Lower leg skin (tissue), 4 donors: Measurements from ENCODE around the gene EFCAB9. TPM values are rescaled to one million over a fixed set of nuclear protein-coding genes. Genes with fewer than 3 reads are reported as not detected.
A peak's percentile ranks its signal among the peaks of the same experiment; 100 is the strongest.

Source experiments
- DNase-seq, 2 donors: peaks; one replicate each; pipeline ENCODE4 v3.0.0-alpha.2; 2019; ENCODE audit warnings: low spot score in 2 of 2
- H3K4me3 ChIP-seq: fragments of 200-600 bp; sonication (generic); 2 replicates; pipeline ENCODE4 v1.5.1; 2017; ENCODE audit warnings: mild to moderate bottlenecking, low read depth; ENCODE audit not compliant: poor library complexity, severe bottlenecking
- CTCF ChIP-seq, 3 donors: fragments of 450-650 bp; IDR thresholded peaks; one replicate each; pipeline ENCODE4 v1.5.1; 2016; ENCODE audit warnings: antibody characterized with exemption in 3 of 3, mild to moderate bottlenecking in 3 of 3, moderate library complexity in 2 of 3
- POLR2A ChIP-seq, 2 donors: fragments of 450-650 bp; IDR thresholded peaks; one replicate each; pipeline ENCODE4 v1.6.1; 2016 to 2017; ENCODE audit warnings: antibody characterized with exemption in 2 of 2, mild to moderate bottlenecking in 1 of 2, moderate library complexity in 1 of 2
- WGBS, 2 donors: methylation state at CpG; one replicate each; pipeline ENCODE4 v1.1.5; 2018; 5-methylcytosine and 5-hydroxymethylcytosine counted together
- intact Hi-C: fragments of 100-400 bp; cut with DNase I; formaldehyde crosslinking; loops from one replicate; pipeline ENCODE4 v1.15.0; 2023; ENCODE audit warnings: low total_unique reads
- total RNA-seq, 4 donors: library from RNA; depleted of rRNA; stranded (reverse); fragments of >200 nt; gene quantifications; one replicate each; pipeline ENCODE4 v1.1.0, GENCODE V29; 2016

The EFCAB9 gene
- total RNA-seq, 4 donors from 2014 or later = not detected

- H3K4me3 ChIP-seq = no peak overlapping the region
- whole genome bisulfite sequencing, 2 donors = 90 to 94% methylated on average over 9 of the region's 9 CpGs
- no peak for TF ChIP-seq POLR2A (IDR thresholded peaks at IDR 0.05)
- no peak for TF ChIP-seq CTCF (IDR thresholded peaks at IDR 0.05)
- DNase-seq = no peak
- intact Hi-C loops = no loop called here
These were observed 13.0 kb upstream of the EFCAB9 start for GRCh38 chr5:172180936-172181335.

GRCh38 chr5:172182291-172182690, 11.7 kb upstream of the EFCAB9 start:
- no peak overlapping the region for H3K4me3 ChIP-seq
- TF ChIP-seq POLR2A (IDR thresholded peaks at IDR 0.05) (no peak), CTCF (IDR thresholded peaks at IDR 0.05) (no peak)
- WGBS, 2 donors = 89 to 97% methylated on average over 6 of the region's 6 CpGs
- intact Hi-C loops = no loop called here
- DNase-seq = no peak

GRCh38 chr5:172183881-172184280, 10.1 kb upstream of the EFCAB9 start:
- TF ChIP-seq POLR2A (IDR thresholded peaks at IDR 0.05) (no peak), CTCF (IDR thresholded peaks at IDR 0.05) (no peak)
- no peak overlapping the region for H3K4me3 ChIP-seq
- intact Hi-C loops = no loop called here
- WGBS, 2 donors = 86 to 87% methylated on average over 4 of the region's 4 CpGs
- no peak for DNase-seq

- TF ChIP-seq POLR2A (IDR thresholded peaks at IDR 0.05) (no peak), CTCF (IDR thresholded peaks at IDR 0.05) (no peak)
- intact Hi-C loops = no loop called here
- DNase-seq = no peak
- H3K4me3 ChIP-seq = no peak overlapping the region
- 73 to 88% methylated on average over 10 of the region's 10 CpGs for WGBS, 2 donors
These were observed 8.9 kb upstream of the EFCAB9 start for GRCh38 chr5:172185096-172185461.

GRCh38 chr5:172186114-172186695, 7.8 kb upstream of the EFCAB9 start:
- no peak overlapping the region for H3K4me3 ChIP-seq
- WGBS, 2 donors = 82 to 89% methylated on average over 13 of the region's 13 CpGs
- intact Hi-C loops = no loop called here
- peak in 1 of 2 donors; percentile 52 for DNase-seq
- TF ChIP-seq POLR2A (IDR thresholded peaks at IDR 0.05) = no peak
- no peak for TF ChIP-seq CTCF (IDR thresholded peaks at IDR 0.05)
